SKM-1 treated with dmso at 0.1 percent for 144 hours (cell line): Measurements from ENCODE around the gene ODF4.
A peak's percentile ranks its signal among the peaks of the same experiment; 100 is the strongest.
"Not testable (repeated sequence)": the region's sequence is repeated elsewhere in the genome, so short reads cannot be mapped to it uniquely, and the experiment has no call there.

Experiments
- DNase-seq: peaks from one replicate; lab custom pipeline; 2025; ENCODE audit not compliant: unreplicated experiment; lab: John Stamatoyannopoulos, UW

The ODF4 gene

GRCh38 chr17:8324923-8325322 is 14.7 kb upstream of the ODF4 start:
- peak; percentile 5 for DNase-seq

DNA sequence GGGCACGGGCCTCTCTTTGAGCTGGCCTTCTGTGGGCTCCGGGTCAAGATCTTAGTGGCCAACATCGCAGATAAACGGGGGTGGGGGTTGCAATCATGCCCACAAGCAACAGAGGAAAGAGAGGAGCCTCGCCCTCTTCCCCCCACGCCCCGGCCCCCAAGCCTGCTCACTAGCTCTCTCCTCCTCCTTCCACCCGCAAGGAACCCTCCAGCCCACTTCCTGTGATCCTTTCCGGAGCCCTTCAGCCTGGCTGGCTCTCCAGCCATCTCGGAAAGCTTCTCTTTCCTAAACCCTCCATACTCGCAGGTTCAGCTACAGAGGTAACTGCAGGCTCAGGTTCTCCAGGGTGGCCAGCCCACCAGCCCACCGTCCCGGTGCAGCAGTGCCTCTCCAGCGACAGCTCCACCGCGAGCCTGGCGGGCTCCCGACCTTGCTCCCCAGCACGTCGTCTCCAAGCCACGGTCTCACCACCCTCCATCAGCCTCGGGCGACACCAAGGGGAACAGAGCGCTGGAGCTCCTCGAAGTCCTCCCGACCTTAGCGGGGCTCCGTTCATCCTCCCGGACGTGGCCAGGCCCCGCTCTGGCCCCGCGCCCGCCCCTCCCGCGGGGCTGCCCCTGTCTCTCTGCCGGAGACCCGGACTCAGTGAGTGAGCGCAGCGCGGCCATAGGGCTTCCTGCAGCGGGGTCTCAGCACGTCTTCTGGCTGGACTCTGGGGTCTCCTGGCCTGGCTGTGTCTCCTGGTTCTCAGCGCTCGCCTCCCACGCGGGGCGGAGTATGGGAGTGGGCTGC is 12.9 kb upstream of the ODF4 start:
- DNase-seq = peak; percentile 17

GRCh38 chr17:8327303-8327649 is 12.4 kb upstream of the ODF4 start:
- no peak for DNase-seq

GRCh38 chr17:8332128-8332527 is 7.5 kb upstream of the ODF4 start:
- DNase-seq = no peak

DNA sequence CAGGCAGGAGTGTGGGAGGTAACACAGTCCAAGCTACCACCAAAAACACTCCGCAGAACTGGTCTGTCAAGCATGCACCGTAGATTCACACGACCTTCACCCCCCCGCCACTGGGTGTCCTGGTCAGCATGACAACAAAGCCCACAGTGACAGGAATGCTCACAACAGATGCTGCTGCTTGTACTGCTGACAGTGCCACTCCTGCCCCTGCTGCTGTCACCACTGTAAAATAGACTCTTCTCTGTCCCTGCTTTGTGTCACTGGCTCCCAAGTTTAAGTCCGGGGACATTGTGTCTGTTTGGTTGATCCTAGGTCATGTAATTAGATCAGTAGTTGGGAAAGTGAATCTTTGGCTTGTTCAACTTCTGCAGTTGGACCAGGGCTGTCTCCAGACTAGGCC is 7.0 kb upstream of the ODF4 start:
- DNase-seq = no peak

DNA sequence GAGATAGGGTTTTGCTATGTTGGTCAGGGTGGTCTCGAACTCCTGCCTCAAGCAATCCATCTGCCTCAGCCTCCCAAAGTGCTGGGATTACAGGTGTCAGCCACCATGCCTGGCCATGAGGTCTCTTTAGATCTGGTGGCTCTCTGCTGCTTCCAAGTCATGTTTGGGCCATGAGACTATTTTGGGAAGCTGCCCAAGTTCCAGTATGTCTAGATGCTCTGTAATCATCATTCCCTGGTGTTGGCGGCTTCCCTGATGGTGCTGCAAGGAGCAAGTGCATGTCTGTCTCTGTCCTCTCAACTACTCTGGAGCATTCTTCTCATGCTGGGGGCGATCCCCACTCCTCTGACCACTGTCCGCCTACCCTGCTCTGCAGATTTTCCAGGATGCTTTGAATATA is 6.4 kb upstream of the ODF4 start:
- no peak for DNase-seq

GRCh38 chr17:8337802-8338752 is 1.6 kb upstream of the ODF4 start:
- peak; percentile 27 for DNase-seq

DNA sequence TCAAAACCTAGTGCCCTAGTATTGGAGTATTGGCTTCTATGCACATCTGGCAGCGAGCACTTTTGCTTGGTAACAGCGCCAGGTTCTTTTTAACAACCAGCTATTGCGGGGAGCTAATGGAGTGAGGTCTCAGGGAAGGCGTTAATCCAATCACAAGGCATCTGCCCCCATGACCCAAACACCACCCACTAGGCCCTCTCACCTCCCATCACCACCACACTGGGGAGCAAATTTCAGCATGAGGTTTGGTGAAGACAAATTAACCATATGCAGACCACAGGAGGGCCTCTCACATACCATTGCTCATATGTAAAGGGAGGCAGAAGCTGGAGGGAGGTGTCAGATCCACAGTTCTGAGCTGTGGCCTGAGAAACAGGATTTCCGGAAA is 893 bp upstream of the ODF4 start:
- no peak for DNase-seq

DNA sequence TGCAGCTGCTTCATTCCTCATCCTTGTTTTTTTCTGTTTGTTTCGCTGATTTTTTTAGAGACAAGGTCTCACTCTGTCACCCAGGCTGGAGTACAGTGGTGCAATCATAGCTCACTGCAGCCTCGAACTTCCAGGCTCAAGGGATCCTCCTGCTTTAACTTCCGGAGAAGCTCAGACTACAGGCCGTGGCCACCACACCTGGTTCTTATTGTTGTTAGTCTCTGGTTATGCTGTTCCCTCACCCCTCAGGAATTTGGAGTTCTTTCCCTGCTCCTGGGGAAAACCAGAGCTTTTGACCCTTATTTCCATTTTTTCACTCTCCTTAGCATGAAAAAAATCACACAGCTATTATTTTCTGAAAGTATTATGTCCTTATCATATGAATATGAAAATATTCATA is 1.8 kb downstream of the ODF4 start:
- no peak for DNase-seq

- peak; percentile 10 for DNase-seq
Observed at GRCh38 chr17:8345052-8345690, 5.5 kb downstream of the ODF4 start.

DNA sequence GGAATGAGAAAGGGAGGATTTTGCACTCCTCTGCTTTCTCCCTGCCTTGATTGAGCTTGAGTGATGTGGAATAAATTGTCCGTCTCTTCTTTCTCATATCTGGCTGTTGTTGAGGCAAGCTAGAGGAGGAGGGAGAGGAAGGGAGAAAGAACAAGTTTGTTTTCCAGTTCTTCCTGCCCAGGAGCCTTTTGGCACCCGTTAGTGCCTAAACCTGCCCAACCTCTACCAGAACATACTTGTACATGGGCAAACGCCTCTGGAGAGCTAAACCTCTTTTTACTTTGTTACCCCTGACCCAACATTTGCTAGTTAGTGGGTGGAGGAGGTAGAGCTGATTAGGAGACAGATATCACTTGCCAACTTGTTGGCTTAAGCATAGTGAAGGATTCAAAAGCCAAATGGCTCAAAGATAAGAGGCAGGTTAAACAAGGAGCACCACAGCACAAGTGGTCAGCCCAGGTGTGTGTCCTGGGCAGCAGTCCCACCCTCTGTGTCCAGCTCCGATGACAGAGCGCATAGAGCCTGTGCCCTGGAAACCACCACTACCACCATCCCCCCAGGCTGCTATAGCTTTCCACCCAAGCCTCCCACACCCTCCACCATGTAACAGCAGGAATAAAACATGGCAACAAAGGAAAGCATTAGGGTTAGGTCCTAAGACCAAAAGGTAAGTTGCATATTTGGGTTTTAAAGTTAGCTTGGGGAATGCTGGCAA is 6.5 kb downstream of the ODF4 start:
- no peak for DNase-seq

DNA sequence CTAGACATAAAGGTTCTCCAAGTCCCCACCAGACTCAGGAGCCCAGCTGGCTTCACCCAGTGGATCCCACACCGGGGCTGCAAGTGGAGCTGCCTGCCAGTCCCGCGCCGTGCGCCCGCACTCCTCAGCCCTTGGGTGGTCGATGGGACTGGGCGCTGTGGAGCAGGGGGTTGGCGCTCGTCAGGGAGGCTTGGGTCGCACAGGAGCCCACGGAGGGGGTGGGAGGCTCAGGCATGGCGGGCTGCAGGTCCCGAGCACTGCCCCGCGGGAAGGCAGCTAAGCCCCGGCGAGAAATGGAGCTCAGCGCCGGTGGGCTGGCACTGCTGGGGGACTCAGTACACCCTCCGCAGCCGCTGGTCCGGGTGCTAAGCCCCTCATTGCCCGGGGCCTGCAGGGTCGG is 7.4 kb downstream of the ODF4 start:
- not testable (repeated sequence) for DNase-seq

DNA sequence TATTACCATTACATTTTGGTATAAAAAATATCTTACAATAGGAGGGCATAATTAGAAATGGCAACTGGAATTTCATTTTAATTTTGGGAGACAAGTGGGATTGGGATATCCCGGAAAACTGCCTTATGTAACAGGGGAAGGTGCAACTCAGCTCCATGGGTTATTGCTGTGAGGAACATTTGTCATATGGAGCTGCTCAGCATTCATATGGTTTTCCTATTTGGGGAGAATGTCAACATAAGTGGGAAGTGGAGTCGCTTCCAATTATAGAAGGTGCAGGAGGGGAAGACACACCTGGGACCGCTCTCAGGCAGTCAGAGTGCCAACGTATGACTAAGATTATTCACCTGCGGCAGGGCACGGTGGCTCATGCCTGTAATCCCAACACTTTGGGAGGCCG is 10.7 kb downstream of the ODF4 start:
- DNase-seq = no peak

GRCh38 chr17:8353736-8354135 is 14.1 kb downstream of the ODF4 start:
- no peak for DNase-seq

- DNase-seq = no peak
Observed at GRCh38 chr17:8354236-8354635, 14.6 kb downstream of the ODF4 start.

DNA sequence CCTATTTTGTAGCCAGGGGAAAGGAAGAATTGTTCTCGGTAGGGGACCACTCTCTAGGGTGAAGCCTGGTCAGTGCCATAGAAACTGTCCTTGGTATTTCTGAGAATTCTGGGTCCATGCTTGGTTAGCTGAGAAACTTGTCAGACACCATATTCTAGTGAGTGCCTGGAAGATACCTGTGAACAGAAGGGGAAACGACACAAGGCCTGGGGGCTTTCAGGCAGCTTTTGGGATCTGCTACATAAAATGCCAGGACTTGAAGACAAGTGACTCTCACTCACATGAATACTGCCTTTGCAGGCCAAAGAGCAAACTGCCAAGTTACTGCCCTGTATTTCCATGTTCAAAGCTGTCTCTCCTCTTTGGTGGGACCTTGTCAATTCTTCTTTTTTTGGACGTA is 18.3 kb downstream of the ODF4 start:
- no peak for DNase-seq

DNA sequence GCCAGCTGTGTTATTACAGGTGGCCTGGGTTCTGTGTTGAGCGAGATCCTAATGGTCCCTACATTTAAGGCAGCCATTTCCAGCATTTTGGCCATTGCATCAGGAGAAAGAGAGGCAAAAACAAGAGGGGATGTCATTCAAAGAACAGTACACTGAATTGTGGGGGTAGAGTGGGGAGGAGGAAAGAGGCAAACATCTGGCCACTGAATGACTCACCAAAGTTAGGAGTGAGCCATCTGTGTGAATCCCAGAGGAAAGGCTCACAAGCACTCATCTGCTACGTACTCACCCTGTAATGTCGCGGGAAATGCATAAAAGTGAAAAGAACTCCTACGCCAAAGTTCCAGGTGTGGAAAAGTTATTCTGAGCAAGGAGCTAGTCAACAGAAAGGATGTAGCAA is 20.1 kb downstream of the ODF4 start:
- no peak for DNase-seq

- no peak for DNase-seq
Observed at GRCh38 chr17:8360260-8360659, 20.6 kb downstream of the ODF4 start.

- DNase-seq = no peak
Observed at GRCh38 chr17:8360751-8361150, 21.1 kb downstream of the ODF4 start.

DNA sequence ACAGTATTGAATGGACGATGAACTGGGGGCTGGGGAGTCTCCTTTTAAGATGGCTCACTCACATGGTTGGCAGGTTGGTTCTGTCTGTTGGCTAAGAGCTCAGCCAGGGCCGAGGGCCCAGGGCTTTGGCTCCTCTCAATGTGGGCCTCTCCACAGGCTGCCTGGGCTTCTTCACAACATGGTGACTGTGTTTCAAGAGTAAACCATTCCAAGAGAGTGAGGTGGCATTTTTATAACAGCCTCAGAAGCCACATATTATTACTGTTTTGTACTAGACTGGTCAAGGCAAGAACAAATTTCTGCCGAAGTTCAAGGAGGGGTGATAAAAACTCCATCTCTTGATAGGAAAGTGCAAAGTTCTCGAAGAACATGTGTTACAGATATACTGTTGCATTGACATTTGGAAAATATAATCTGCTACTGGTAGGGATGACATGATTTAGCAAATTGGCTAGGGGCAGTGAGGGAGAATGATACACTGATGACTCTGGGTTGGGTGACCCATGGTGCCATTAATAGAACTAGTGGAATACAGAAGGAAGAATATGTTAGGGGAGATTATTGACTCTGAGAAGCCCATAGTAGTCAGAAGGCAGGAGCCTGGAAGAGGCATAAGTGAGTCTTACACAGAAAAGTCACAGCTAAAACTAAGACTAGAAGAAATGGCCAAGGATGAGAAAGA is 23.2 kb downstream of the ODF4 start:
- no peak for DNase-seq

- no peak for DNase-seq
Observed at GRCh38 chr17:8365143-8365542, 25.5 kb downstream of the ODF4 start.
